C4-2B (cell line): ENCODE measurements around the gene ICA1.
"Not testable (repeated sequence)": the region's sequence is repeated elsewhere in the genome, so short reads cannot be mapped to it uniquely, and the experiment has no call there.

Source experiments
- H3K27ac ChIP-seq: fragments of 450-650 bp; 2 replicates; pipeline ENCODE4 v1.5.1; 2017
- CTCF ChIP-seq: fragments of 450-650 bp; conservative IDR thresholded peaks from 2 replicates; pipeline ENCODE4 v1.5.1; 2017; ENCODE audit warnings: mild to moderate bottlenecking
- ZFX ChIP-seq: fragments of 450-650 bp; IDR thresholded peaks from 2 replicates; pipeline ENCODE4 v1.6.1; 2017

ICA1 gene

GRCh38 chr7:8064828-8065227, 197.1 kb downstream of the ICA1 start:
- TF ChIP-seq ZFX = no peak
- TF ChIP-seq CTCF = no peak
- H3K27ac ChIP-seq = no peak overlapping the region

GRCh38 chr7:8063706-8064297, 198.2 kb downstream of the ICA1 start:
- H3K27ac ChIP-seq = no peak overlapping the region
- TF ChIP-seq ZFX (no peak), CTCF (no peak)

- not testable (repeated sequence) for H3K27ac ChIP-seq
Observed at GRCh38 chr7:8063300-8063699, 198.7 kb downstream of the ICA1 start.
